Stimulated activated CD4-positive, alpha-beta T cell treated with anti-CD3 and anti-CD28 coated beads, TNF-alpha, amount 100 ng/mL, for 48 hours (primary cell): ENCODE data around the gene FNBP1.
"Not testable (repeated sequence)": the region's sequence is repeated elsewhere in the genome, so short reads cannot be mapped to it uniquely, and the experiment has no call there.

Experiments used
- DNase-seq, 3 donors: peaks; one replicate each; pipeline ENCODE4 v3.0.0-alpha.2; 2020; ENCODE audit warnings: low read depth in 3 of 3

FNBP1 gene

GRCh38 chr9:130022566-130023143 lies 20.3 kb downstream of the FNBP1 start:
- no peak for DNase-seq

GRCh38 chr9:130021842-130022241 lies 21.1 kb downstream of the FNBP1 start:
- DNase-seq = not testable (repeated sequence)

- DNase-seq = no peak
Observed at GRCh38 chr9:130021123-130021522, 21.9 kb downstream of the FNBP1 start.

GRCh38 chr9:130020618-130021017 lies 22.4 kb downstream of the FNBP1 start:
- no peak for DNase-seq

GRCh38 chr9:130018265-130018664 lies 24.7 kb downstream of the FNBP1 start:
- DNase-seq = no peak

GRCh38 chr9:130017510-130017909 lies 25.5 kb downstream of the FNBP1 start:
- not testable (repeated sequence) for DNase-seq

GRCh38 chr9:130017076-130017475 lies 25.9 kb downstream of the FNBP1 start:
- no peak for DNase-seq

GRCh38 chr9:130015353-130016019 lies 27.5 kb downstream of the FNBP1 start:
- no peak for DNase-seq

GRCh38 chr9:130013326-130013725 lies 29.7 kb downstream of the FNBP1 start:
- no peak for DNase-seq

- DNase-seq = no peak
Observed at GRCh38 chr9:130010151-130010988, 32.6 kb downstream of the FNBP1 start.

GRCh38 chr9:130009546-130009945 lies 33.4 kb downstream of the FNBP1 start:
- DNase-seq = not testable (repeated sequence)

GRCh38 chr9:130008538-130008937 lies 34.5 kb downstream of the FNBP1 start:
- no peak for DNase-seq

GRCh38 chr9:130006952-130007351 lies 36.0 kb downstream of the FNBP1 start:
- DNase-seq = not testable (repeated sequence)

GRCh38 chr9:130003943-130004552 lies 38.9 kb downstream of the FNBP1 start:
- DNase-seq = no peak

- no peak for DNase-seq
Observed at GRCh38 chr9:130002320-130002719, 40.7 kb downstream of the FNBP1 start.

GRCh38 chr9:130001190-130001589 lies 41.8 kb downstream of the FNBP1 start:
- no peak for DNase-seq

GRCh38 chr9:129999141-129999510 lies 43.9 kb downstream of the FNBP1 start:
- DNase-seq = no peak

- peak in 1 of 3 donors; percentile 32 for DNase-seq
Observed at GRCh38 chr9:129998491-129999140, 44.4 kb downstream of the FNBP1 start.

GRCh38 chr9:129997706-129998105 lies 45.3 kb downstream of the FNBP1 start:
- not testable (repeated sequence) for DNase-seq

- no peak for DNase-seq
Observed at GRCh38 chr9:129996161-129996830, 46.7 kb downstream of the FNBP1 start.
